MM.1S (cell line): ENCODE measurements around the gene AQP3.

Experiments
- DNase-seq: peaks from one replicate; pipeline ENCODE4 v3.0.0-alpha.2; 2015
- H2AFZ ChIP-seq: fragments of 300-600 bp; sonication (generic); 2 replicates; pipeline ENCODE4 v1.6.0; 2016; ENCODE audit warnings: antibody characterized with exemption, low read length
- H3F3A ChIP-seq: fragments of 300-600 bp; sonication (generic); 2 replicates; pipeline ENCODE4 v1.6.1; 2016; ENCODE audit warnings: mild to moderate bottlenecking, antibody characterized with exemption, low read length, moderate library complexity, mixed read lengths; ENCODE audit not compliant: insufficient read depth
- H3K27ac ChIP-seq: fragments of 300-600 bp; sonication (generic); 2 replicates; pipeline ENCODE4 v1.5.1; 2016; ENCODE audit warnings: mild to moderate bottlenecking, low read length
- H3K27me3 ChIP-seq: fragments of 300-600 bp; sonication (generic); replicated peaks from 2 replicates; pipeline ENCODE4 v1.6.0; 2016; ENCODE audit warnings: low read length; ENCODE audit not compliant: insufficient read depth
- H3K36me3 ChIP-seq: fragments of 300-600 bp; sonication (generic); replicated peaks from 2 replicates; pipeline ENCODE4 v1.6.1; 2016; ENCODE audit warnings: mild to moderate bottlenecking, low read length, mixed read lengths; ENCODE audit not compliant: insufficient read depth
- H3K4me1 ChIP-seq: fragments of 300-600 bp; sonication (generic); 2 replicates; pipeline ENCODE4 v1.6.1; 2016; ENCODE audit warnings: low read length, mixed read lengths
- H3K4me2 ChIP-seq: fragments of 300-600 bp; sonication (generic); 2 replicates; pipeline ENCODE4 v1.6.0; 2016; ENCODE audit warnings: low read depth, low read length
- H3K4me3 ChIP-seq: fragments of 300-600 bp; sonication (generic); 2 replicates; pipeline ENCODE4 v1.5.1; 2016; ENCODE audit warnings: low read length, mixed read lengths
- H3K79me2 ChIP-seq: fragments of 300-600 bp; sonication (generic); 2 replicates; pipeline ENCODE4 v1.6.1; 2016; ENCODE audit warnings: mixed run types, low read length, mixed read lengths
- H3K9ac ChIP-seq: fragments of 300-600 bp; sonication (generic); 2 replicates; pipeline ENCODE4 v1.6.1; 2016; ENCODE audit warnings: low read length, mixed read lengths
- H3K9me2 ChIP-seq: fragments of 300-600 bp; sonication (generic); replicated peaks from 2 replicates; pipeline ENCODE4 v1.6.1; 2016; ENCODE audit warnings: mild to moderate bottlenecking, low read length, mixed read lengths; ENCODE audit not compliant: insufficient read depth
- H3K9me3 ChIP-seq: fragments of 300-600 bp; sonication (generic); replicated peaks from 2 replicates; pipeline ENCODE4 v1.6.1; 2016; ENCODE audit warnings: mild to moderate bottlenecking, low read length, mixed read lengths; ENCODE audit not compliant: insufficient read depth
- H4K20me1 ChIP-seq: fragments of 300-600 bp; sonication (generic); 2 replicates; pipeline ENCODE4 v1.6.1; 2016; ENCODE audit warnings: mild to moderate bottlenecking, low read length, moderate library complexity, mixed read lengths; ENCODE audit not compliant: insufficient read depth
- EZH2 ChIP-seq: fragments of 300-600 bp; sonication (generic); optimal IDR thresholded peaks from 2 replicates; pipeline ENCODE3; 2017; ENCODE audit warnings: low read depth, mild to moderate bottlenecking, antibody characterized with exemption, low read length, mixed read lengths
- EZH2phosphoT487 ChIP-seq: fragments of 300-600 bp; sonication (generic); IDR thresholded peaks from 2 replicates; pipeline ENCODE4 v1.6.1; 2018; ENCODE audit warnings: antibody characterized with exemption, low read length
- TF ChIP-seq, protein P1 (sequence below): fragments of 300-600 bp; sonication (generic); IDR thresholded peaks from 2 replicates; pipeline ENCODE4 v1.5.1; 2016; ENCODE audit warnings: antibody characterized with exemption, low read length, mixed read lengths

The AQP3 gene

GRCh38 chr9:33472171-33472880, 24.9 kb upstream of the AQP3 start:
- Histone ChIP-seq H3K4me3 (peak overlapping the region; percentile 98), H3K36me3 (peaks cover 11% of the 10 kb centered on the region; the same call in 1 of the 2 replicates), H3K4me1 (peaks cover 13% of the 10 kb centered on the region), H3K27ac (no peak overlapping the region), H3K27me3 (no peaks in the 10 kb centered on the region), H4K20me1 (no peaks in the 10 kb centered on the region), H3K9me3 (no peaks in the 10 kb centered on the region), H2AFZ (no peak overlapping the region), H3K4me2 (peak overlapping the region; percentile 73), H3F3A (no peaks in the 10 kb centered on the region), H3K9me2 (no peaks in the 10 kb centered on the region), H3K9ac (peak overlapping the region; percentile 82; the same call in 1 of the 2 replicates), H3K79me2 (peaks cover 41% of the 10 kb centered on the region)
- no peak for TF ChIP-seq EZH2
- TF ChIP-seq EZH2phosphoT487 = no peak
- TF ChIP-seq, protein P1, sequence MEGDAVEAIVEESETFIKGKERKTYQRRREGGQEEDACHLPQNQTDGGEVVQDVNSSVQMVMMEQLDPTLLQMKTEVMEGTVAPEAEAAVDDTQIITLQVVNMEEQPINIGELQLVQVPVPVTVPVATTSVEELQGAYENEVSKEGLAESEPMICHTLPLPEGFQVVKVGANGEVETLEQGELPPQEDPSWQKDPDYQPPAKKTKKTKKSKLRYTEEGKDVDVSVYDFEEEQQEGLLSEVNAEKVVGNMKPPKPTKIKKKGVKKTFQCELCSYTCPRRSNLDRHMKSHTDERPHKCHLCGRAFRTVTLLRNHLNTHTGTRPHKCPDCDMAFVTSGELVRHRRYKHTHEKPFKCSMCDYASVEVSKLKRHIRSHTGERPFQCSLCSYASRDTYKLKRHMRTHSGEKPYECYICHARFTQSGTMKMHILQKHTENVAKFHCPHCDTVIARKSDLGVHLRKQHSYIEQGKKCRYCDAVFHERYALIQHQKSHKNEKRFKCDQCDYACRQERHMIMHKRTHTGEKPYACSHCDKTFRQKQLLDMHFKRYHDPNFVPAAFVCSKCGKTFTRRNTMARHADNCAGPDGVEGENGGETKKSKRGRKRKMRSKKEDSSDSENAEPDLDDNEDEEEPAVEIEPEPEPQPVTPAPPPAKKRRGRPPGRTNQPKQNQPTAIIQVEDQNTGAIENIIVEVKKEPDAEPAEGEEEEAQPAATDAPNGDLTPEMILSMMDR = no peak
- DNase-seq = no peak

- H3K36me3 ChIP-seq = peaks cover 11% of the 10 kb centered on the region; the same call in 1 of the 2 replicates
- H3K4me2 ChIP-seq = no peak overlapping the region
- H3K4me3 ChIP-seq = no peak overlapping the region
Observed at GRCh38 chr9:33471361-33471760, 24.0 kb upstream of the AQP3 start.

GRCh38 chr9:33469891-33470290, 22.5 kb upstream of the AQP3 start:
- Histone ChIP-seq H3K9ac (no peak overlapping the region), H3K27me3 (no peaks in the 10 kb centered on the region), H3K4me2 (no peak overlapping the region), H3K27ac (no peak overlapping the region), H3K36me3 (peaks cover 15% of the 10 kb centered on the region), H4K20me1 (no peaks in the 10 kb centered on the region), H2AFZ (no peak overlapping the region), H3K9me3 (no peaks in the 10 kb centered on the region), H3F3A (no peaks in the 10 kb centered on the region), H3K9me2 (no peaks in the 10 kb centered on the region), H3K4me1 (peaks cover 13% of the 10 kb centered on the region), H3K4me3 (no peak overlapping the region), H3K79me2 (peaks cover 57% of the 10 kb centered on the region)
- no peak for DNase-seq
- TF ChIP-seq EZH2phosphoT487 (no peak), EZH2 (no peak)
- TF ChIP-seq, protein P1 = no peak

More at GRCh38 chr9:33471361-33471760, 24.0 kb upstream of the AQP3 start:
- Histone ChIP-seq H3K27me3 (no peaks in the 10 kb centered on the region), H3K9me3 (no peaks in the 10 kb centered on the region), H4K20me1 (no peaks in the 10 kb centered on the region), H3F3A (no peaks in the 10 kb centered on the region), H3K79me2 (peaks cover 42% of the 10 kb centered on the region), H3K4me1 (peaks cover 13% of the 10 kb centered on the region), H2AFZ (no peak overlapping the region), H3K27ac (no peak overlapping the region), H3K9ac (no peak overlapping the region), H3K9me2 (no peaks in the 10 kb centered on the region)
- DNase-seq = no peak
- TF ChIP-seq, protein P1 = no peak
- no peak for TF ChIP-seq EZH2phosphoT487
- TF ChIP-seq EZH2 = no peak
